HG03097 (cell line): ENCODE data around the gene UMAD1.

Source experiments
- ATAC-seq: cut with Tn5 transposase; IDR thresholded peaks from one replicate; pipeline ENCODE4 v1.9.1; 2021; ENCODE audit not compliant: unreplicated experiment, low FRiP score

The UMAD1 gene

DNA sequence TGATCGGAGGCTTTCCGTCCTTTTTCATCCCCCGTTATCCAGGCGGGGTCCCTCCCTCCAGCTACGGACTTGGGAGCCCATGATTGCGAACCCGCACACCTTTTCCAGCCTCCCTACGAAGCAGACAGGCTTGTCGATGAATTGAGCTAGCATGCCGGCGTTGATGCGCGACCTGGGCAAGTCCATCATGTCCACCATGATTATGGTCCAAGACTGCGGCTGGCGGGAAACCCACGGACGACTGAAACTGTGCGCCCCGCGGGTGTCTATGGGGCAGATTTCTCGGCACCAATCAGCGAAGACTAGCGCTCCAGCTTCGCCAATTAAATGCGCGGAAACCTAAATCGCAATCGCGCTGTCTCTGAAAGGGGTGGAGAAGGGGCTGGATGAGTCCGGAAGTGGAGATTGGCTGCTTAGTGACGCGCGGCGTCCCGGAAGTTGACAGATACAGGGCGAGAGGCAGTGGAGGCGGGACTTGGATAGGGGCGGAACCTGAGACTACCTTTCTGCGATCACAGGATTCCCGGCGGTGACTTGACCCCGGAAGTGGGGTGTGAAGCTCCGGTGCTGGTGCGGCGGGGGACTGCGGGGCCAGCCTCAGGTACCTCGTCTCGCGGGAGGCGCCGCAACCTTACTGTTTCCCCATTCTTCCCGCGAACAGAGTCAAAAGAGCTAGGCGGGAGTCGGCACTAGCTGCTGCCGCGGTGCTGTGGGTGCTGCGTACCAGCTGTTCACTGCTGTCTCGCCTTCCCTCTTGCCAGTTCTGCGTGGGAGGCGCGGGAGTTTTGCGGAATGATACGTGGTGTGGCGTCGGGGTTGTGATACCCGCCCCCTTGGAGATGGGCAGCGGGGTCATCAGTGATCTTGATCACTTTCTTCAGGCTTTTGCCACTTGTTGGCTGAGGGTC, at the start of gene UMAD1:
TSS of gene UMAD1 (plus strand) at position 532 of the 908 bp plus-strand sequence. CDS start 32,620 bp downstream, outside the sequence.
- peak; percentile 97 for ATAC-seq

DNA sequence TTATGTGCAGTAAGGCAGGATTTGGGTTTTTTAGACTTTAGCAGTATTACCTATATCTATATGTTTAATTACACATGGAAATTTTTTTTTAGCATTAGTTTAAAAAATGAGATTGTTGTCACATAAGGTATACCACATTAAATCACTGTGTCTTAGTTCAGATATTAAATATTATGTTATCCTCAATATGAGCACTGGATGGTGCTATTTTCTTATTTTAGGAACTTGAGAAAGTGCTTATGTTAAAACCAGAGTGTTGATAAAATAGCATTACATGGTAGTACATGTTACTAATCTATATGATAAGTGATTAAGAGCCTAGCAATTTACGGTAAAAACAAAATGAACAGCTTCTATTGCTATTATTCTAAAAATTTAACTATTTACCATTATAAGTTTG, 45.1 kb upstream of the UMAD1 start:
- no peak for ATAC-seq

- ATAC-seq = no peak
These were observed 44.4 kb upstream of the UMAD1 start for GRCh38 chr7:7596176-7596575.

GRCh38 chr7:7607010-7607409, 33.5 kb upstream of the UMAD1 start:
- no peak for ATAC-seq

- ATAC-seq = no peak
These were observed 31.2 kb upstream of the UMAD1 start for GRCh38 chr7:7609330-7609729.

- no peak for ATAC-seq
These were observed 28.0 kb upstream of the UMAD1 start for GRCh38 chr7:7612519-7612918.

DNA sequence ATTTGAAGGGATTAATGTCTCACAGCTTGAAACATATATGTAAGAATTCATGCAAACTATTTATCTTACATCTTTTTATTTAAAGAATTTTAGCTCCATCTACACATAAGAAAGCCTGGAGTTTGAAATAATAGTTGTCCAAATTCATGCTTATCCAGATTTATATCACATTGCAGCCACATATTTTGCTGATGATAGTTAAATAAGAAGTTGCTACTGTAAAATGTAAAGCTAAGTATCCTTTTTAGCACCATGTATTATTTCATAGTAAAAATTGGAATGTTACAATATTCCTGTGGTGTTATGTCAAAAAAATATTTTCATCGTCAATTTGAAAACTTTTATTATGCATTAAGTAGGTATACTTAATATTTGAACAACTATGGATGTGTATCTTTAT, 27.3 kb upstream of the UMAD1 start:
- ATAC-seq = no peak

DNA sequence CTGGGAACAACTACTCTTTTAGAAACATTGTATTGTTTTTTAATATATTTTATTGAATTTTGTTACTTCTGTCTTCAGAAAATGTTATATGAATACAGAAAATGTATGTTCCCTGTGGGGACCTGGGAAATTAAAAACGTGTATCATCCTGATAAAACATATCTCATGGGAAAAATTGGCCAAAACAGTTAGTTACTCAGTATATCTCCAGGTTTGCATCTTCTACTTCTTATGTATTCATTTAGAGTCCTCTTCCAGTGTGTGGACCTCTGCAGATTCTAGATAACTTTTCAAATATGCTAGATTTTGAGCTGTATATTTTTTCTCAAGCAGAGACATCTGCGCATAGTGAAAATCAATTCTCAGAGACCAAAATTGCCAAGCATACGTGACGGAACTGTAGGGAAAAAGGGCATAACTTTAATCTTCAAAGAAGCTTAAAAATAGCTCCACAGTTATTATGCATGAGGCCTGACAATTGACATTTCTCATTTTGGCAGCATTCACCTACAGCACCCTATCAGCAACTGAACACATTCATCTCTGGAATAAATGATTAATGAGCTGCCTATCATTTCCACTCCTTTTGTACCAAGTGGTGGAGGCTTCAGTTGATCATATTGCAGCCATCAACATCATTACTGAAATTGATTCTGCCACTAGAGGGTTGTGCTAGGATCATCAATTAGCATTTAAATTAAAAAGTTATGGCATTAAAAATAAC, 26.4 kb upstream of the UMAD1 start:
- no peak for ATAC-seq

DNA sequence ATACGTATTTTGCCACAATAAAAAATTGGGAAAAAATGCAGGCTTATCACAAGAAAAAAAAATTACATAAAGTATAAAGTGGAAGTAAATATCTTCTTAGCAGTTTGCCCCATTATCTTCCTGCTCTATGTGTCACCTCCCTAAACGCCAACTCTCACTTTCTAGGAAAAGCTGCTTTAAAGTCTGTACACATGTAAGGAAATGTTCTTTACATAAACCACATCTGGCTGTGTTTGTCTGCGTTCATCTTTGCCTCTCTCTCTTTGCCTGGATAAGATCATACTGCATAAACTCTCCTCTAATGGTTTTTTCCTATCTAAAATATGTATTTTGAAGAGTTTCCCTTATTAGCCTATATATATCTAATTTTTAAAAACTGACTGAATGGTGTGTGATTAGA, 23.0 kb upstream of the UMAD1 start:
- no peak for ATAC-seq

DNA sequence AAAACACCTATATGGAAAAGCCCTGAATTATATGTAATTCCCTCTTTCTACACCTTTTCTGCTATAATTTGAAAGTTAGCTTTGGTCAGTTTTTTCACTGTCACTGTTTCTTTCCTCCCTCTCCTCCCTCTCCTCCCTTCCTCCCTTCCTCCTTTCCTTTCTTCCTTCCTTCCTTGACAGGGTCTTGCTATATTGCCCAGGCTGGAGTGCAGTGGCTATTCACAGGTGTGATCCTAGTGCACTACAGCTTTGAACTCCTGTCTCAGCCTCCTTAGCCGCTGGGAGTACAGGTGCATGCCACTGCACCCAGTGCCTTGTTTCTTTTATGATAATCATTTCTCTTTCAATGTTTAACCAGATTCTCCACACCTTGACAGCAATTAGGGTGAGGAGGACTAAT, 22.1 kb upstream of the UMAD1 start:
- no peak for ATAC-seq

GRCh38 chr7:7620236-7620635, 20.3 kb upstream of the UMAD1 start:
- no peak for ATAC-seq

DNA sequence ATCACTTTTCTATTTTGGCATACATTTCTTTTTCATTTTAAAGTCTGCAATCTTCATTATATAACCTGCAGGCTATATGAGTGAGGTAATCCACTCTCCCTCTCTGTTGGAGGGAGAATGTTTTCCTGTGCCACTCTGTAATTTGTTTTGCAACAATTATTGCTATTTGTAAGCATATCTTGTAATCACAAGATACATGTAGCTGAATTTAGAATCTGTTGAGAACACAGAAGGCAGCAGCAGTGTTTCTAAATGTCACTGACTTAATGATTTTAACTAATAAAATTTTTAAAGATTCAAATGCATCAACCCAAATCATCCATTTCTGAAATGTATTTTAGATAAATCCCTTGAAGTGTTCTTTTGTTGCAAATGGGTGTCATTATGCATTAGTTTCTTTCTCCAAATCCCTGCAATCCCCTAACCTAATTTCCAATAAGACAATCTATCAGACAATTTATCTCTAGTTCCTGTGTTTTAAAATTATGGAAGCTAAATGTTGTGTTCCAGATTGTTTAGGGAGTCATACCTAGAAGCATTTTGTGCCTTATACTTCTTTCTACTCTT, 19.8 kb upstream of the UMAD1 start:
- ATAC-seq = no peak

GRCh38 chr7:7628476-7628875, 12.1 kb upstream of the UMAD1 start:
- no peak for ATAC-seq

- no peak for ATAC-seq
These were observed 9.8 kb upstream of the UMAD1 start for GRCh38 chr7:7630626-7631329.

DNA sequence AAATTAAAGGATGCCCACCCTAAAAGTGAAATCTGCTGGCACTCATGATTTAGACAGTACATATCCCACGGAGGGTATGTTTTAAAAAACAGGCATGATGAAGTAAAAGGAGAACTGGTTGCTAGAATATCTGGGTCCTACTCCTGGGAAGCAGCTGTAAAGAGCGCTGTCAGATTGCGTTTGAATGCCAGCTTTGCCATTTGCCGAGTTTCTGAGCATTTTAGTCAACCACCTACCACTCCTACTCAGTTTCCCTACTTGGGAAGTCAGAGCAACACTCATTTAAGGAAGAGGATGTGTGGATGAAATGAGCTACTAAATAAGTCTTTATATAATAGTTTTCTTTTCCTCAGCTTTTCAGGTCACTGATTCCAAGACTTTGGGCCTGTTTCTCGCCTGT, 1.1 kb upstream of the UMAD1 start:
- ATAC-seq = no peak

DNA sequence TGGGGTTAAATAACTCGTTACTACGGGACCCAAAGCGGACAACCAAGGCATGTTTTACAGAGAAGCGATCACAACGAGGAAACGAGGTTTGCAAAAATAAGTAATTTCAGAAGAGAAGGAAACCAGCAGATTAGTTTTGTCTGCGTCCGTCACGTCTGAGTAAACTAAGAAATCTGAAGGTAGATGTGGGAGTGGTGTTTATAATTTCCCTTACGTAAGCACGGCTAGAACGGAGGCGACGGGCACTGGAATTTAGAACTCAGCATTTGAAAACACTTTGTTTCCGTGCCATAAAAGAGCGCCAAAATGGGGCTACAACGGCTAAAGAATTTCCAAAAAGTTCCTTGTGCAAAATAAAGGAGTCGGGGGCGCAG, 718 bp upstream of the UMAD1 start:
- ATAC-seq = no peak

DNA sequence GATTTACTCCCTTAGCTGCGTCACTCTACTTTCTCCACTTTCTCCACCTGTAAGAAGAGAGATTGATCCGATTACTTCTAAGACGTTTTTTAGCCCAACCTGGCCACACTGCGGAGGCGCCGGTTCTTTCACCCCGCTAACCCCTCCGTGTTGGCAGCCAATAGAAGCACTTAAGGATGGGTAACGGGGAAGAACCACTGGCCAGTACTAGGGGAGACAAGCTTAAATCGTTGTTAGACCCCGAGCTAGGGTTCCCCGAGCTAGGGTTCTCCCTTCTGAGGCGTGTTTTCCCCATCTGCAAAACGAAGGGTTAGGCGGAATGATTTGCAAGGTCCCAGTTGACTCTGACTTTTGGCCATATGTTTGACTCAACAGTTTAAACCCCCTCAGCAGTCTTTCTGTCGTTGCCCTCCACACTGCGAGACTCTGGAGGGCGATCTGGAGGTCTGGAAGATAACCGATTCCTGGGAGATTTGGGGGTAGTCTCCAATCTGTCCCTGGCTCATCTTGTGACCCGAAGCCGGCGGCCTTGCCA, 644 bp downstream of the UMAD1 start:
- ATAC-seq = peak; percentile 10

DNA sequence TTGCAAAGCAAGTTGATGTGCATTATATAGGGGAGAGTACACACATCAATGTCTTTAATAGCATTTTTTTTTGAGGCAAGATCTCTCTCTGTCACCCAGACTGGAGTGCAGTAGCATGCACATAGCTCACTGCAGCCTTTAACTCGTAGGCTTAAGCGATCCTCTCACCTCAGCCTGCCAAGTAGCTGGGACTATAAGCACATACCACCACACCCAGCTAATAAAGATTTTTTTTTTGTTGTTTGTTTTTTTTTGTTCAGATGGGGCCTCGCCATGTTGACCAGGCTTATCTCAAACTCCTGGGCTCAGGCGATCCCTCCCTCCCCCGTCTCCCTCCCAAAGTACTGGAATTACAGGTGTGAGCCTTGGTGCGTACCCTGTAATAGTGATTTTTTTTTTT, 1.5 kb downstream of the UMAD1 start:
- ATAC-seq = no peak

DNA sequence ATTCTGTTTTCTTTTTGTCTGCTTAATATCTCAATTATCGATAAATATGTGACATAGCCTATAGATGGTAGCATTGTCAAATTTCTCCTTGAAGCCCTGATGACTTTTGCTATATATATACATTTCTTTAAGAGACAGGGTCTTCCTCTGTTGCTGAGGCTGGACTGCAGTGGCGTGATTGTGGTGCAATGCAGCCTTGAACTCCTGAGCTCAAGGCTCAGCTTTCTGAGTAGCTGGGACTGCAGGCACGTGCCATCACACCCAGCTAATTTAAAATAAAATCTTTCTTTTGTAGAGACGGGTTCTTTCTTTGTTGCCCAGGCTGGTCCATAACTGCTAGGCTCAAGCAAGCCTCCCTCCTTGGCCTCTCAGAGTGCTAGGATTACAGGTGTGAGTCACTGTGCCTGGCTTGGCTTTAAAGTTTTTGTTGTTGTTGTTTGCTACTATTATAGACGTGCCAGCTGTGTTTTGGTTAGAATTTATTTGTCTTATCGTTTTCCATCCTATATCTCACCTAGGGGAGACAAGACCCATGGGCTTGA, 7.0 kb downstream of the UMAD1 start:
- ATAC-seq = no peak

DNA sequence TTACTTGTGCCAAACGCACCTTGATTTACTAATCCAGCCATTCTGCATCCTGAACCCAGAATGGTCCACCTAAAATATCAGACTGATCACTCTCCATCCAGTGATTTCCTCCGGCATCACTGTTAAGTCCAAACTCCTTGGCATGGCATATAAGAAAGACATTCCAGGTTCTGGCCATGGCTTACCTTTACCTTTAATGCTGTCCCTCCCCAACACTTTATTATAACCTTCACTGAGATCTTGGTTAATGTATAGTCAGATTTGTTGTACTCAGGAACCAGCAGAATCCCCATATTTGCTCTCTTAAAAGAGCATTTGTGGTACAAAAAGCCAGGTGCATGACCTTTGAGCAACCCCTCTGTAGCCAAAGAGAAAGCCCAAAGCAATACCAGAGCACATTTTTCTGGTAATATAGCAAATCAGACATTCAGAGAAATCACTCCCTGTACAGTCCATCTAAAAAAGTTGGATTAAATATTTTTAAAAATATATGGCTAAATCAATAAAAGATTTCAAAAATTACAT, 10.2 kb downstream of the UMAD1 start:
- no peak for ATAC-seq
